SK-N-SH (cell line): Measurements from ENCODE around the gene STK25. TPM values are rescaled to one million over a fixed set of nuclear protein-coding genes. Genes with fewer than 3 reads are reported as not detected.

Experiments used
- CTCF ChIA-PET: fragments of 300-600, 350-600 bp; formaldehyde crosslinking; extraction: SDS; loops from one replicate; lab custom pipeline; 2021; lab: Yijun Ruan, JAX
- POLR2A ChIA-PET: fragments of 350-600 bp; sonication (Branson Sonifier 250); formaldehyde crosslinking; extraction: SDS; loops from one replicate; lab custom pipeline; 2020; ENCODE audit warnings: antibody characterized with exemption, inconsistent platforms; lab: Yijun Ruan, JAX
- DNase-seq: peaks from one replicate; pipeline ENCODE4 v3.0.0; 2012
- H2AFZ ChIP-seq: fragments of 200-600 bp; sonication (generic); 2 replicates; pipeline ENCODE4 v1.8.1; 2016; ENCODE audit warnings: antibody characterized with exemption, mild to moderate bottlenecking, low read depth
- H3F3A ChIP-seq: fragments of 200-600 bp; sonication (generic); replicated peaks from 2 replicates; pipeline ENCODE3; 2016; ENCODE audit warnings: antibody characterized with exemption, mild to moderate bottlenecking; ENCODE audit not compliant: insufficient read depth
- H3K27ac ChIP-seq, 2 experiments: fragments of 200-500 bp in 1 of 2; fragments of 200-600 bp in 1 of 2; sonication (Bioruptor generic) in 1 of 2; sonication (generic), shearing (Covaris generic) in 1 of 2; 2 replicates each; pipeline versions ENCODE4 v1.5.1 to v1.6.1; 2014 to 2016; ENCODE audit warnings: low read depth in 2 of 2, inconsistent platforms in 1 of 2, low read length in 1 of 2, mild to moderate bottlenecking in 1 of 2, mixed read lengths in 1 of 2
- H3K27me3 ChIP-seq: fragments of 200-600 bp; sonication (generic), shearing (Covaris generic); 2 replicates; pipeline ENCODE4 v1.6.1; 2016; ENCODE audit warnings: mixed run types; ENCODE audit not compliant: insufficient read depth
- H3K36me3 ChIP-seq, 2 experiments: fragments of 200-500 bp in 1 of 2; fragments of 200-600 bp in 1 of 2; sonication (Bioruptor generic) in 1 of 2; sonication (generic) in 1 of 2; replicated peaks in 1 of 2; 2 replicates each; pipeline versions ENCODE3 to v1.5.1; 2014 to 2016; ENCODE audit warnings: low read length in 1 of 2, mild to moderate bottlenecking in 1 of 2; ENCODE audit not compliant: insufficient read depth in 2 of 2, control insufficient read depth in 1 of 2
- H3K4me1 ChIP-seq, 2 experiments: fragments of 200-500 bp in 1 of 2; fragments of 200-600 bp in 1 of 2; sonication (Bioruptor generic) in 1 of 2; sonication (generic), shearing (Covaris generic) in 1 of 2; 2 replicates each; pipeline versions ENCODE4 v1.5.1 to v1.6.1; 2014 to 2016; ENCODE audit warnings: low read depth in 1 of 2, low read length in 1 of 2, mixed run types in 1 of 2; ENCODE audit not compliant: insufficient read depth in 2 of 2, control insufficient read depth in 1 of 2
- H3K4me2 ChIP-seq: fragments of 200-600 bp; sonication (generic), shearing (Covaris generic); 2 replicates; pipeline ENCODE4 v1.6.1; 2017; ENCODE audit warnings: mixed run types
- H3K4me3 ChIP-seq, 2 experiments: fragments of 200-500 bp in 1 of 2; fragments of 200-600 bp in 1 of 2; sonication (Bioruptor generic) in 1 of 2; sonication (generic), shearing (Covaris generic) in 1 of 2; 2 replicates each; pipeline versions ENCODE4 v1.5.1 to v1.8.1; 2014 to 2016; ENCODE audit warnings: low read depth in 2 of 2, inconsistent platforms in 1 of 2, low read length in 1 of 2, mild to moderate bottlenecking in 1 of 2, mixed read lengths in 1 of 2, moderate library complexity in 1 of 2
- H3K79me2 ChIP-seq: fragments of 200-600 bp; sonication (generic); 2 replicates; pipeline ENCODE4 v1.8.1; 2017; ENCODE audit warnings: mild to moderate bottlenecking; ENCODE audit not compliant: insufficient read depth
- H3K9ac ChIP-seq: fragments of 200-600 bp; sonication (generic); 2 replicates; pipeline ENCODE4 v1.6.1; 2017; ENCODE audit warnings: mixed run types
- H3K9me2 ChIP-seq: fragments of 200-600 bp; sonication (generic); 2 replicates; pipeline ENCODE4 v1.6.1; 2017; ENCODE audit warnings: mixed run types
- H3K9me3 ChIP-seq: fragments of 200-600 bp; sonication (generic); 2 replicates; pipeline ENCODE4 v1.6.1; 2017; ENCODE audit warnings: mixed run types, mild to moderate bottlenecking, moderate library complexity
- H4K20me1 ChIP-seq: fragments of 200-600 bp; sonication (generic); 2 replicates; pipeline ENCODE4 v1.6.1; 2017; ENCODE audit warnings: mild to moderate bottlenecking, mixed run types; ENCODE audit not compliant: insufficient read depth
- CHD2 ChIP-seq: fragments of 150-350 bp; IDR thresholded peaks from 2 replicates; pipeline ENCODE4 v1.6.1; 2018; ENCODE audit warnings: low read length; ENCODE audit not compliant: partially characterized antibody
- ELF1 ChIP-seq: IDR thresholded peaks from 2 replicates; pipeline ENCODE4 v1.4.0; 2012
- EP300 ChIP-seq, 2 experiments: IDR thresholded peaks; 2 replicates each; pipeline versions ENCODE4 v1.4.0 to v1.6.1; 2012; ENCODE audit warnings: borderline replicate concordance in 1 of 2, low read depth in 1 of 2, low read length in 1 of 2
- FOSL2 ChIP-seq: IDR thresholded peaks from 2 replicates; pipeline ENCODE4 v1.4.0; 2012; ENCODE audit warnings: low read depth, mild to moderate bottlenecking, moderate library complexity, borderline replicate concordance
- GATA2 ChIP-seq: sonication (generic); formaldehyde crosslinking; IDR thresholded peaks from 2 replicates; pipeline ENCODE4 v1.5.0; 2020; ENCODE audit warnings: mild to moderate bottlenecking, missing genetic modification reagents
- IRF3 ChIP-seq: fragments of 150-350 bp; IDR thresholded peaks from 2 replicates; pipeline ENCODE4 v1.6.1; 2016; ENCODE audit warnings: mild to moderate bottlenecking, low read depth, low read length
- JUND ChIP-seq: IDR thresholded peaks from 2 replicates; pipeline ENCODE4 v1.4.0; 2012
- MEF2A ChIP-seq: IDR thresholded peaks from 2 replicates; pipeline ENCODE4 v1.4.0; 2012; ENCODE audit warnings: low read depth, borderline replicate concordance
- MXI1 ChIP-seq: IDR thresholded peaks from 2 replicates; pipeline ENCODE4 v1.6.1; 2012; ENCODE audit warnings: mild to moderate bottlenecking, low read depth, low read length, improper control_type of control experiment
- NFIC ChIP-seq: IDR thresholded peaks from 2 replicates; pipeline ENCODE4 v1.4.0; 2012; ENCODE audit warnings: borderline replicate concordance
- NRF1 ChIP-seq: IDR thresholded peaks from 2 replicates; pipeline ENCODE4 v1.6.1; 2012; ENCODE audit warnings: low read depth, mild to moderate bottlenecking, low read length
- PBX3 ChIP-seq: IDR thresholded peaks from 2 replicates; pipeline ENCODE4; 2012
- POLR2AphosphoS5 ChIP-seq: IDR thresholded peaks from 2 replicates; pipeline ENCODE4 v1.6.1; 2012; ENCODE audit warnings: low read depth, low read length
- RCOR1 ChIP-seq: fragments of 150-350 bp; IDR thresholded peaks from 2 replicates; pipeline ENCODE4 v1.6.1; 2017; ENCODE audit warnings: antibody characterized with exemption, low read length
- RFX5 ChIP-seq: IDR thresholded peaks from 2 replicates; pipeline ENCODE4 v1.6.1; 2012; ENCODE audit warnings: mild to moderate bottlenecking, improper control_type of control experiment, low read length
- SIN3A ChIP-seq: IDR thresholded peaks from 2 replicates; pipeline ENCODE4 v1.6.1; 2012; ENCODE audit warnings: low read depth, mild to moderate bottlenecking, low read length, moderate library complexity, borderline replicate concordance
- TAF1 ChIP-seq: IDR thresholded peaks from 2 replicates; pipeline ENCODE4 v1.6.1; 2012; ENCODE audit warnings: low read depth, mild to moderate bottlenecking, low read length, moderate library complexity, borderline replicate concordance
- TEAD4 ChIP-seq: IDR thresholded peaks from 2 replicates; pipeline ENCODE4 v1.4.0; 2012; ENCODE audit warnings: mild to moderate bottlenecking, borderline replicate concordance; ENCODE audit not compliant: insufficient read depth
- USF1 ChIP-seq: IDR thresholded peaks from 2 replicates; pipeline ENCODE4 v1.4.0; 2012; ENCODE audit warnings: low read depth, borderline replicate concordance
- USF2 ChIP-seq: fragments of 150-350 bp; IDR thresholded peaks from 2 replicates; pipeline ENCODE4 v1.6.1; 2017; ENCODE audit warnings: antibody characterized with exemption, low read length, low read depth, borderline replicate concordance
- WGBS: methylation state at CpG from one replicate; pipeline ENCODE4 v1.1.6; 2017; ENCODE audit warnings: low lambda C conversion rate; 5-methylcytosine and 5-hydroxymethylcytosine counted together
- polyA plus RNA-seq, 3 experiments: library from polyadenylated mRNA; depleted of rRNA; stranded (reverse); fragments of >200 nt; gene quantifications; 2 replicates each; pipeline ENCODE4 v1.2.3, GENCODE V29; 2012

STK25 gene
- polyA plus RNA-seq, 1 of the 3 experiments (the other 2 are of a cell fraction): 236 TPM

- ChIA-PET POLR2A (no interaction called here), CTCF (no interaction called here)
- Histone ChIP-seq H3F3A (peaks cover 2% of the 10 kb centered on the region), H3K79me2 (no peaks in the 10 kb centered on the region), H2AFZ (no peak overlapping the region), H3K9me3 (no peaks in the 10 kb centered on the region), H3K36me3 (no peaks in the 10 kb centered on the region), H3K27ac (no peak overlapping the region), H4K20me1 (no peaks in the 10 kb centered on the region), H3K27me3 (no peaks in the 10 kb centered on the region), H3K4me1 (peaks cover 0 to 11% of the 10 kb centered on the region in 2 experiments; a peak in 1 of 4 replicates), H3K9me2 (no peaks in the 10 kb centered on the region), H3K4me2 (no peak overlapping the region), H3K9ac (no peak overlapping the region), H3K4me3 (no peak overlapping the region)
- TF ChIP-seq ELF1 (no peak), USF2 (no peak), TEAD4 (no peak)
- no peak for DNase-seq
- 59% methylated on average over 1 of the region's 1 CpG for WGBS
Observed at GRCh38 chr2:241485172-241485911, 23.0 kb downstream of the STK25 start.

- Histone ChIP-seq H3K9me2 (no peaks in the 10 kb centered on the region), H3K4me1 (no peaks in the 10 kb centered on the region; a peak in 1 of 4 replicates), H3K36me3 (peaks cover 0 to 4% of the 10 kb centered on the region in 2 experiments), H3K79me2 (no peaks in the 10 kb centered on the region), H3K4me3 (no peak overlapping the region), H4K20me1 (no peaks in the 10 kb centered on the region), H2AFZ (no peak overlapping the region), H3K9ac (no peak overlapping the region), H3K27me3 (no peaks in the 10 kb centered on the region), H3K4me2 (no peak overlapping the region)
- ChIA-PET POLR2A (no interaction called here), CTCF (no interaction called here)
- 96% methylated on average over 4 of the region's 9 CpGs for WGBS
- TF ChIP-seq ELF1 (no peak), POLR2AphosphoS5 (no peak), USF1 (no peak), MEF2A (no peak), FOSL2 (no peak), TAF1 (no peak), JUND (no peak), PBX3 (no peak), RCOR1 (no peak), MXI1 (no peak), GATA2 (no peak), NRF1 (no peak), RFX5 (no peak), EP300 (IDR thresholded peaks at IDR 0.05; ENCODE audit: borderline replicate concordance in 1 of 2, low read depth in 1 of 2, low read length in 1 of 2) (no peak), IRF3 (no peak), CHD2 (no peak), NFIC (no peak), SIN3A (no peak)
- TF ChIP-seq, all 33 proteins: peak for 0
- Histone ChIP-seq H3K9me3 (no peaks in the 10 kb centered on the region), H3F3A (no peaks in the 10 kb centered on the region), H3K27ac (no peak overlapping the region)
- no peak for DNase-seq
Observed at GRCh38 chr2:241483305-241483704, 25.1 kb downstream of the STK25 start.
